ENCODE measurements around the gene OR10A3. TPM values are rescaled to one million over a fixed set of nuclear protein-coding genes. Genes with fewer than 3 reads are reported as not detected.

The OR10A3 gene
- polyA plus RNA-seq, 1 donor (not counting 4 experiments of a cell fraction or from before 2014, with no cell fraction given) = 0.04 TPM

DNA sequence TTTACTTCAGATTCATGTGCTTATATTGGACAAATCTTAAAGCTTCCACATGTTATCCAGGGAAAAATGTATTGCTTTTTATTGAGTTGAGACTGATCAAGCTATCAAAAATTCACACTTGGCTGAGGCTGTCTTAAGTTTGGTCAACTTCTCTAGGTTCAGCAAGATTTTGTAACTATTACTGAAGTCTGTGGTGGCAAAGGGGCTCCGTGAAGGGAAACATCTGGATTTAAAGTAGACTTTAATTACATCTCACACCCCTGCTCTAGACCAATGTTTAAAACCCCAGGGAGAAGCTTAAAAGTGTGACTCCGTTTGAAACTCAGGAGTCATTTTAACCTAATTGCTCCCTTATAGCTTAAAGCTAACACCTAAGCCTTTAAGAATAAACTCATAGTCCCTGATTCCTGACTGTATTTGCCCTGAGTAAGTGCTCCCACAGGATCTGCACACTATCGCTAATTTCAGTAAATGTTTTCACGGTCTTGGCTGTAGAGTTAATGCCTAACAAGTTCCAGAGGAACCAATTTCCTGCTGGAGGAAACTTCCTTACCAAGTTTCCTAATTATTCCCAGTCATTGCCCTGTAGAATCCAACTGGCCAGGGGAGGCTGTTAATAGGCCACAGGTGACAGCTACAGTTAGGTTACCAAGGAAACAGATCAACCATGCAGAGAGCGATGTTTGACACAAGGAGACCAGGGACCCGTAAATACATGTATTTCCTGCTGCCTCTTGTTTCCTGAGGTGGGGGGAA lies 50.9 kb downstream of the OR10A3 start:
- Histone ChIP-seq H3K4me2 (ENCODE audit: control insufficient read depth, extremely low read depth, insufficient read depth, low read depth, low read length) (no peak overlapping the region), H3K9me1 (ENCODE audit: control insufficient read depth, extremely low read depth, insufficient read depth, low read length) (no peaks in the 10 kb centered on the region), H3K27ac (ENCODE audit: control insufficient read depth, insufficient read depth, low read length) (no peak overlapping the region), H3K27me3 (ENCODE audit: control insufficient read depth, extremely low read depth, insufficient read depth, low read length) (no peaks in the 10 kb centered on the region), H3K79me2 (ENCODE audit: control insufficient read depth, insufficient read depth, low read length) (no peaks in the 10 kb centered on the region), H3K9me3 (ENCODE audit: control insufficient read depth, low read depth, low read length) (no peaks in the 10 kb centered on the region), H3K36me3 (ENCODE audit: control insufficient read depth in 2 of 2, extremely low read depth in 1 of 2, insufficient read depth in 2 of 2, low read length in 2 of 2) (no peaks in the 10 kb centered on the region), H4K20me1 (ENCODE audit: control insufficient read depth, extremely low read depth, insufficient read depth, low read length) (no peaks in the 10 kb centered on the region), H3K4me1 (ENCODE audit: control insufficient read depth, extremely low read depth, insufficient read depth, low read length) (peaks cover 8% of the 10 kb centered on the region), H2AFZ (ENCODE audit: control insufficient read depth, low read length) (no peak overlapping the region), H3K9ac (ENCODE audit: control insufficient read depth, extremely low read depth, insufficient read depth, low read length) (no peak overlapping the region), H3K4me3 (ENCODE audit: control insufficient read depth in 2 of 3, extremely low read depth in 1 of 3, insufficient read depth in 2 of 3, low read depth in 1 of 3, low read length in 3 of 3) (no peak overlapping the region)
- dilution Hi-C loops (cut with MboI; ENCODE audit: extremely low pct_ligation_motif_present, low sequenced_read_pairs) = no loop called here
- DNase-seq (ENCODE audit: low read depth, low spot score) (no peak), FAIRE-seq (no peak)
- TF ChIP-seq EZH2 (IDR thresholded peaks at IDR 0.05; ENCODE audit: low read length) = no peak
- TF ChIP-seq, protein P1, sequence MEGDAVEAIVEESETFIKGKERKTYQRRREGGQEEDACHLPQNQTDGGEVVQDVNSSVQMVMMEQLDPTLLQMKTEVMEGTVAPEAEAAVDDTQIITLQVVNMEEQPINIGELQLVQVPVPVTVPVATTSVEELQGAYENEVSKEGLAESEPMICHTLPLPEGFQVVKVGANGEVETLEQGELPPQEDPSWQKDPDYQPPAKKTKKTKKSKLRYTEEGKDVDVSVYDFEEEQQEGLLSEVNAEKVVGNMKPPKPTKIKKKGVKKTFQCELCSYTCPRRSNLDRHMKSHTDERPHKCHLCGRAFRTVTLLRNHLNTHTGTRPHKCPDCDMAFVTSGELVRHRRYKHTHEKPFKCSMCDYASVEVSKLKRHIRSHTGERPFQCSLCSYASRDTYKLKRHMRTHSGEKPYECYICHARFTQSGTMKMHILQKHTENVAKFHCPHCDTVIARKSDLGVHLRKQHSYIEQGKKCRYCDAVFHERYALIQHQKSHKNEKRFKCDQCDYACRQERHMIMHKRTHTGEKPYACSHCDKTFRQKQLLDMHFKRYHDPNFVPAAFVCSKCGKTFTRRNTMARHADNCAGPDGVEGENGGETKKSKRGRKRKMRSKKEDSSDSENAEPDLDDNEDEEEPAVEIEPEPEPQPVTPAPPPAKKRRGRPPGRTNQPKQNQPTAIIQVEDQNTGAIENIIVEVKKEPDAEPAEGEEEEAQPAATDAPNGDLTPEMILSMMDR (optimal IDR thresholded peaks at IDR 0.05 in 1 of 3, IDR thresholded peaks at IDR 0.05 in 1 of 3, conservative IDR thresholded peaks at IDR 0.05 in 1 of 3; ENCODE audit: extremely low read depth in 1 of 3, insufficient read depth in 2 of 3, low read length in 3 of 3) = no peak

DNA sequence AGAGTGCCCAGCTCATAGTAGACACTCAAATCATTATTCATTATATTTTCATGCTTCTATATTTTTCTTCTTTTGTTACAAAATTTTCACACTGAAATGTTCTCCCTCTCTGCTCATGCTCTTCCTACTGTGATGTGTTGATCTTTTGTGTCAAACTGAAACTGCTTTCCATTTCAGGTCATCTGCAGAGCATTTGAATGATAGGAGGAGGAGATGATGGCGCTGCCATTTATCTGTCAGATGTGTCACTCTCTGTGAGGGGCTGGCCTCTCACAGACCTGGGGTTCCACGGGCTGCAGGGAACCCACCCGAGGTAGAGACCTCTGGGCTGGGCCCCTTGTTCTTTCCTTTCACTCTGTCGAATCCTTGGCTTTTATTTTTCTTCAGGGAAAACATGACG lies 51.5 kb downstream of the OR10A3 start:
- no peaks in the 10 kb centered on the region for H3K79me2 ChIP-seq (ENCODE audit: control insufficient read depth, insufficient read depth, low read length)
- peaks cover 8% of the 10 kb centered on the region for H3K4me1 ChIP-seq (ENCODE audit: control insufficient read depth, extremely low read depth, insufficient read depth, low read length)
- H3K4me2 ChIP-seq (ENCODE audit: control insufficient read depth, extremely low read depth, insufficient read depth, low read depth, low read length) = no peak overlapping the region
- no peak overlapping the region for H2AFZ ChIP-seq (ENCODE audit: control insufficient read depth, low read length)
- no peaks in the 10 kb centered on the region for H3K9me3 ChIP-seq (ENCODE audit: control insufficient read depth, low read depth, low read length)
- H3K4me3 ChIP-seq (ENCODE audit: control insufficient read depth in 2 of 3, extremely low read depth in 1 of 3, insufficient read depth in 2 of 3, low read depth in 1 of 3, low read length in 3 of 3) = no peak overlapping the region
- DNase-seq (ENCODE audit: low read depth, low spot score) = no peak
- H3K36me3 ChIP-seq (ENCODE audit: control insufficient read depth in 2 of 2, extremely low read depth in 1 of 2, insufficient read depth in 2 of 2, low read length in 2 of 2) = no peaks in the 10 kb centered on the region
- no peak overlapping the region for H3K27ac ChIP-seq (ENCODE audit: control insufficient read depth, insufficient read depth, low read length)
- no peak for TF ChIP-seq EZH2 (IDR thresholded peaks at IDR 0.05; ENCODE audit: low read length)
- TF ChIP-seq, protein P1 (optimal IDR thresholded peaks at IDR 0.05 in 1 of 3, IDR thresholded peaks at IDR 0.05 in 1 of 3, conservative IDR thresholded peaks at IDR 0.05 in 1 of 3; ENCODE audit: extremely low read depth in 1 of 3, insufficient read depth in 2 of 3, low read length in 3 of 3) = no peak
- no peaks in the 10 kb centered on the region for H3K27me3 ChIP-seq (ENCODE audit: control insufficient read depth, extremely low read depth, insufficient read depth, low read length)
- no peaks in the 10 kb centered on the region for H4K20me1 ChIP-seq (ENCODE audit: control insufficient read depth, extremely low read depth, insufficient read depth, low read length)
- no peak for FAIRE-seq
- dilution Hi-C loops (cut with MboI; ENCODE audit: extremely low pct_ligation_motif_present, low sequenced_read_pairs) = no loop called here
- H3K9ac ChIP-seq (ENCODE audit: control insufficient read depth, extremely low read depth, insufficient read depth, low read length) = no peak overlapping the region
- no peaks in the 10 kb centered on the region for H3K9me1 ChIP-seq (ENCODE audit: control insufficient read depth, extremely low read depth, insufficient read depth, low read length)

Small RNA genes within 50 kb of the gene (small RNA-seq; reads per million reads assigned to genes)
- gene COX6CP5 (ENCODE audit: insufficient read length in 3 of 3, low read depth in 3 of 3, low replicate concordance in 1 of 3) (0 reads per million in 3 experiments), gene RNU6-943P (ENCODE audit: insufficient read length in 3 of 3, low read depth in 3 of 3, low replicate concordance in 1 of 3) (0 reads per million in 3 experiments)

Other genes starting within 250 kb of the OR10A3 start
- gene OVCH2, start 235.2 kb downstream of the OR10A3 start, polyA plus RNA-seq = 1.7 to 8.1 TPM (median 2.8 TPM) in 3 replicates
- gene OR5P2, start 144.8 kb downstream of the OR10A3 start, polyA plus RNA-seq = 0.06 to 0.25 TPM (median 0.24 TPM) in 3 replicates
- gene OR5P3, start 110.9 kb downstream of the OR10A3 start, polyA plus RNA-seq = 0.14 to 0.37 TPM in 2 of 3 replicates, not detected in the other
- 0.06 to 0.45 TPM (median 0.26 TPM) in 3 replicates for gene OR10A6, start 10.4 kb downstream of the OR10A3 start, polyA plus RNA-seq
- 7.1 to 19.1 TPM (median 9.2 TPM) in 3 replicates for gene NLRP10, start 23.7 kb upstream of the OR10A3 start, polyA plus RNA-seq
- 106 to 304 TPM (median 158 TPM) in 3 replicates for gene EIF3F, start 45.6 kb upstream of the OR10A3 start, polyA plus RNA-seq
- gene TUB, start 139.5 kb upstream of the OR10A3 start, polyA plus RNA-seq = 0.40 to 0.97 TPM (median 0.84 TPM) in 3 replicates
- gene RIC3, start 227.3 kb upstream of the OR10A3 start, polyA plus RNA-seq = 0.88 to 2.9 TPM (median 2.5 TPM) in 3 replicates